ENCODE results near the gene KDM6B. TPM values are rescaled to one million over a fixed set of nuclear protein-coding genes. Genes with fewer than 3 reads are reported as not detected.

The KDM6B gene
- total and polyA plus RNA-seq, 9 of the 15 experiments (the other 6 are each of a cell fraction or from before 2014, with no cell fraction given), result 0.01 to 22.9 (median 2.2) TPM

DNA sequence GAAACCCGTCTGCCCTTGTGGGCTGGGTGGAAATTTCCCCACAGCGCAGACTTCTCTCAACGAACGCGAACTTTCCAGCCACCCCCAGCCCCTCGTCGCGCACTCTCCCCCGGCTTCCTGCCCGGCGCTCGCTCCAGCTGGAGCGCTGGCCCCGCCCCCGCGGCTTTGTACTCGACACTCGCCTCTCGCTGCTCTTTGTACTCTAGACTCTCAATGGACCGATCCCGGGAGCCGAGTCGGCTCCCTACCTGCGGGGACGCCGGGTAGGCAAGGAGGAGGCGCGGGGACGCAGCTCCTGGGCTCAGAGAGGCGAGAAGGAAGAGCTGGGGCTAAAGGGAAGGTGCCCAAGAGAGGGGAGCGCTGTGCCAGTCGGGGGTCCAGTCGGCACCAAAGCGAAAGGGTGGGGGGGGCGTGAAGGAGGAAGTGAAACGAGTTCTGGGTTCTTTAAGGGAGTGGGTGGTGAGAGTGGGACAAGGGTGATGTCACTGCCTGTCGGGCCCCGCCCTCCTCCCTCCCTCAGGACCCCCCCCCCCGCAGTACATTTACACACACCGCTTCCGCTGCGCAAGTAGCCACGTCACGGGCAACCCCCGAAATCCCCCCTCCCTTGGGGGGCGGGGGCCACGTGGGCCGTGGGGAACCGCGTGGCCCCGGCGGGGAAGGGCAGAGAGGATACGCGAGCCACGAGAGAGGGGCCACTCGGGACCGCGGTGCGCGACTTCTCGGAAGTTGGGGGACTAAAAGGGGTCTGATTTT, 9.7 kb downstream of the KDM6B start (continued):
- TF ChIP-seq HDAC1 (IDR thresholded peaks at IDR 0.05) (peak; percentile 65 to 93; a peak in 3 of 4 replicates), ZNF57 (CRISPR knock-in tag; IDR thresholded peaks at IDR 0.05) (no peak), VEZF1 (CRISPR knock-in tag; IDR thresholded peaks at IDR 0.05) (peak; percentile 94), BRD4 (IDR thresholded peaks at IDR 0.05) (no peak), ZNF12 (CRISPR knock-in tag; IDR thresholded peaks at IDR 0.05) (no peak), NEUROD1 (IDR thresholded peaks at IDR 0.05; ENCODE audit: borderline replicate concordance, low read depth, low read length, partially characterized antibody) (no peak), POLR2A (conservative IDR thresholded peaks at IDR 0.05) (peak; percentile 42; the same call in 1 of the 2 replicates), KHSRP (IDR thresholded peaks at IDR 0.05) (no peak), SREBF2 (CRISPR knock-in tag; IDR thresholded peaks at IDR 0.05) (no peak), ZMIZ1 (IDR thresholded peaks at IDR 0.05; ENCODE audit: low read depth in 2 of 2, low read length in 2 of 2) (no peak), E2F5 (CRISPR knock-in tag; IDR thresholded peaks at IDR 0.05) (no peak), HMG20A (CRISPR knock-in tag; conservative IDR thresholded peaks at IDR 0.05) (no peak), SRSF9 (IDR thresholded peaks at IDR 0.05; ENCODE audit: borderline replicate concordance, low read depth, low read length) (no peak), STAT5A (IDR thresholded peaks at IDR 0.05; ENCODE audit: borderline replicate concordance, low read length) (no peak), SIN3A (IDR thresholded peaks at IDR 0.05; ENCODE audit: borderline replicate concordance in 2 of 2, control insufficient read depth in 1 of 2, low read depth in 2 of 2, low read length in 2 of 2) (peak; percentile 75 to 84; a peak in 2 of 4 replicates), CREM (IDR thresholded peaks at IDR 0.05; ENCODE audit: low read depth) (peak; percentile 88), DMBX1 (CRISPR knock-in tag; IDR thresholded peaks at IDR 0.05; ENCODE audit: borderline replicate concordance) (no peak)
- TF ChIP-seq, protein P1, sequence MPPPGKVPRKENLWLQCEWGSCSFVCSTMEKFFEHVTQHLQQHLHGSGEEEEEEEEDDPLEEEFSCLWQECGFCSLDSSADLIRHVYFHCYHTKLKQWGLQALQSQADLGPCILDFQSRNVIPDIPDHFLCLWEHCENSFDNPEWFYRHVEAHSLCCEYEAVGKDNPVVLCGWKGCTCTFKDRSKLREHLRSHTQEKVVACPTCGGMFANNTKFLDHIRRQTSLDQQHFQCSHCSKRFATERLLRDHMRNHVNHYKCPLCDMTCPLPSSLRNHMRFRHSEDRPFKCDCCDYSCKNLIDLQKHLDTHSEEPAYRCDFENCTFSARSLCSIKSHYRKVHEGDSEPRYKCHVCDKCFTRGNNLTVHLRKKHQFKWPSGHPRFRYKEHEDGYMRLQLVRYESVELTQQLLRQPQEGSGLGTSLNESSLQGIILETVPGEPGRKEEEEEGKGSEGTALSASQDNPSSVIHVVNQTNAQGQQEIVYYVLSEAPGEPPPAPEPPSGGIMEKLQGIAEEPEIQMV (tag; conservative IDR thresholded peaks at IDR 0.05; ENCODE audit: low read depth), result no peak
- TF ChIP-seq, protein P2, sequence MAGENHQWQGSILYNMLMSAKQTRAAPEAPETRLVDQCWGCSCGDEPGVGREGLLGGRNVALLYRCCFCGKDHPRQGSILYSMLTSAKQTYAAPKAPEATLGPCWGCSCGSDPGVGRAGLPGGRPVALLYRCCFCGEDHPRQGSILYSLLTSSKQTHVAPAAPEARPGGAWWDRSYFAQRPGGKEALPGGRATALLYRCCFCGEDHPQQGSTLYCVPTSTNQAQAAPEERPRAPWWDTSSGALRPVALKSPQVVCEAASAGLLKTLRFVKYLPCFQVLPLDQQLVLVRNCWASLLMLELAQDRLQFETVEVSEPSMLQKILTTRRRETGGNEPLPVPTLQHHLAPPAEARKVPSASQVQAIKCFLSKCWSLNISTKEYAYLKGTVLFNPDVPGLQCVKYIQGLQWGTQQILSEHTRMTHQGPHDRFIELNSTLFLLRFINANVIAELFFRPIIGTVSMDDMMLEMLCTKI (IDR thresholded peaks at IDR 0.05; ENCODE audit: partially characterized antibody), result no peak

All from K562 (cell line).